TTC549 (cell line): ENCODE data around the gene CEP97.
"Not testable (repeated sequence)": the region's sequence is repeated elsewhere in the genome, so short reads cannot be mapped to it uniquely, and the experiment has no call there.

Experiments used
- FAIRE-seq: peaks from 2 replicates; lab custom pipeline; 2012; peaks lifted over from hg19 to GRCh38; lab: Jason Lieb, UNC

The CEP97 gene

GRCh38 chr3:101703169-101703568, 21.2 kb upstream of the CEP97 start:
- no peak for FAIRE-seq

- not testable (repeated sequence) for FAIRE-seq
These were observed 19.8 kb upstream of the CEP97 start for GRCh38 chr3:101704639-101705038.

GRCh38 chr3:101709126-101709525, 15.3 kb upstream of the CEP97 start:
- FAIRE-seq, result no peak

GRCh38 chr3:101718455-101718854, 6.0 kb upstream of the CEP97 start:
- FAIRE-seq, result no peak

- no peak for FAIRE-seq
These were observed 4.7 kb upstream of the CEP97 start for GRCh38 chr3:101719604-101720185.

- no peak for FAIRE-seq
These were observed 3.3 kb upstream of the CEP97 start for GRCh38 chr3:101720851-101721840.

- no peak for FAIRE-seq
These were observed 1.8 kb upstream of the CEP97 start for GRCh38 chr3:101722394-101723173.

GRCh38 chr3:101725194-101725889, 928 bp downstream of the CEP97 start:
- FAIRE-seq, result no peak

GRCh38 chr3:101725890-101726275, 1.5 kb downstream of the CEP97 start:
- no peak for FAIRE-seq

GRCh38 chr3:101729586-101729985, 5.2 kb downstream of the CEP97 start:
- FAIRE-seq, result no peak

- no peak for FAIRE-seq
These were observed 6.4 kb downstream of the CEP97 start for GRCh38 chr3:101730839-101731238.

- FAIRE-seq, result no peak
These were observed 7.8 kb downstream of the CEP97 start for GRCh38 chr3:101732240-101732641.

- FAIRE-seq, result no peak
These were observed 11.4 kb downstream of the CEP97 start for GRCh38 chr3:101735833-101736232.

GRCh38 chr3:101741914-101742313, 17.5 kb downstream of the CEP97 start:
- not testable (repeated sequence) for FAIRE-seq

- FAIRE-seq, result no peak
These were observed 20.4 kb downstream of the CEP97 start for GRCh38 chr3:101744811-101745210.

GRCh38 chr3:101745934-101746333, 21.5 kb downstream of the CEP97 start:
- FAIRE-seq, result not testable (repeated sequence)

- FAIRE-seq, result not testable (repeated sequence)
These were observed 29.1 kb downstream of the CEP97 start for GRCh38 chr3:101753386-101754113.

- no peak for FAIRE-seq
These were observed 33.8 kb downstream of the CEP97 start for GRCh38 chr3:101758224-101758623.

GRCh38 chr3:101762041-101762646, 37.7 kb downstream of the CEP97 start:
- FAIRE-seq, result no peak

- not testable (repeated sequence) for FAIRE-seq
These were observed 53.4 kb downstream of the CEP97 start for GRCh38 chr3:101777745-101778281.
